Mesothelial cell of epicardium (in vitro differentiated cells): ENCODE results near the gene RAB44. TPM values are rescaled to one million over a fixed set of nuclear protein-coding genes. Genes with fewer than 3 reads are reported as not detected.
"Not testable (repeated sequence)": the region's sequence is repeated elsewhere in the genome, so short reads cannot be mapped to it uniquely, and the experiment has no call there.

Experiments
- DNase-seq, 2 experiments: peaks; one replicate each; pipeline ENCODE4 v3.0.0; 2021; ENCODE audit warnings: low spot score in 2 of 2; ENCODE audit not compliant: unreplicated experiment in 2 of 2
- H3K27ac Mint-ChIP-seq: 2 replicates; pipeline ENCODE4 v1.8.0; 2021; ENCODE audit warnings: mixed read lengths
- H3K27me3 Mint-ChIP-seq: 2 replicates; pipeline ENCODE4 v1.8.0; 2021; ENCODE audit warnings: low read depth, mixed read lengths
- H3K36me3 Mint-ChIP-seq: 2 replicates; pipeline ENCODE4 v1.8.0; 2021; ENCODE audit warnings: mixed read lengths
- H3K4me1 Mint-ChIP-seq: 2 replicates; pipeline ENCODE4 v1.8.0; 2021; ENCODE audit warnings: mixed read lengths
- H3K4me3 Mint-ChIP-seq: 2 replicates; pipeline ENCODE4 v1.8.0; 2021; ENCODE audit warnings: mild to moderate bottlenecking, moderate library complexity, mixed read lengths
- H3K9me3 Mint-ChIP-seq: 2 replicates; pipeline ENCODE4 v1.8.0; 2021; ENCODE audit warnings: mixed read lengths
- total RNA-seq: library from RNA; stranded (reverse); gene quantifications from 3 replicates; pipeline ENCODE4 v1.2.1, GENCODE V29; 2021
- TF ChIP-seq, protein P1 (sequence below): fragments of 200-600 bp; sonication (generic); IDR thresholded peaks from one replicate; pipeline ENCODE4 v1.5.0; 2021; ENCODE audit warnings: antibody characterized with exemption; ENCODE audit not compliant: unreplicated experiment

The RAB44 gene
- total RNA-seq, 1 donor from 2014 or later, result 0.07 TPM

DNA sequence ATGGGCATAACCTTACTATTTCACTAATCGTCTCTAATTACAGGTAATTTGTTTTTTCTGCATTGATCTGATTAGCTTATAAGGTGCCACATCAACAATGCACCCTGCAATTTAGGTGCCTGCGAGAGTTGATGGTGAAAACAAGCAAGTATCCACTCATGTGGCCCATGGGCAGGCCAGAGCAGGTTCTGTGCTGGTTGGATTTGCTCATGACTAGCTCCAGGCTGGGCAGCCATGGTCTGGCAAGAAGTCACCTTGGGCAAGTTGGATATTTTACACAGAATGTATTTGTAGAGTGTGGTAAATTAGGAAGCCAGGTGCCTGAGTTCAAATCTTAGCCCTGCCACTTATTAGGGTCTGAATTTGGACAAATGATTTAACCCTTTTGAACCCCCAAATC lies 25.3 kb downstream of the RAB44 start:
- Mint-ChIP-seq H3K27me3 (no peaks in the 10 kb centered on the region), H3K4me3 (no peak overlapping the region), H3K27ac (no peak overlapping the region), H3K9me3 (no peaks in the 10 kb centered on the region), H3K4me1 (no peaks in the 10 kb centered on the region), H3K36me3 (no peaks in the 10 kb centered on the region)
- TF ChIP-seq, protein P1, sequence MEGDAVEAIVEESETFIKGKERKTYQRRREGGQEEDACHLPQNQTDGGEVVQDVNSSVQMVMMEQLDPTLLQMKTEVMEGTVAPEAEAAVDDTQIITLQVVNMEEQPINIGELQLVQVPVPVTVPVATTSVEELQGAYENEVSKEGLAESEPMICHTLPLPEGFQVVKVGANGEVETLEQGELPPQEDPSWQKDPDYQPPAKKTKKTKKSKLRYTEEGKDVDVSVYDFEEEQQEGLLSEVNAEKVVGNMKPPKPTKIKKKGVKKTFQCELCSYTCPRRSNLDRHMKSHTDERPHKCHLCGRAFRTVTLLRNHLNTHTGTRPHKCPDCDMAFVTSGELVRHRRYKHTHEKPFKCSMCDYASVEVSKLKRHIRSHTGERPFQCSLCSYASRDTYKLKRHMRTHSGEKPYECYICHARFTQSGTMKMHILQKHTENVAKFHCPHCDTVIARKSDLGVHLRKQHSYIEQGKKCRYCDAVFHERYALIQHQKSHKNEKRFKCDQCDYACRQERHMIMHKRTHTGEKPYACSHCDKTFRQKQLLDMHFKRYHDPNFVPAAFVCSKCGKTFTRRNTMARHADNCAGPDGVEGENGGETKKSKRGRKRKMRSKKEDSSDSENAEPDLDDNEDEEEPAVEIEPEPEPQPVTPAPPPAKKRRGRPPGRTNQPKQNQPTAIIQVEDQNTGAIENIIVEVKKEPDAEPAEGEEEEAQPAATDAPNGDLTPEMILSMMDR, result no peak
- no peak for DNase-seq

DNA sequence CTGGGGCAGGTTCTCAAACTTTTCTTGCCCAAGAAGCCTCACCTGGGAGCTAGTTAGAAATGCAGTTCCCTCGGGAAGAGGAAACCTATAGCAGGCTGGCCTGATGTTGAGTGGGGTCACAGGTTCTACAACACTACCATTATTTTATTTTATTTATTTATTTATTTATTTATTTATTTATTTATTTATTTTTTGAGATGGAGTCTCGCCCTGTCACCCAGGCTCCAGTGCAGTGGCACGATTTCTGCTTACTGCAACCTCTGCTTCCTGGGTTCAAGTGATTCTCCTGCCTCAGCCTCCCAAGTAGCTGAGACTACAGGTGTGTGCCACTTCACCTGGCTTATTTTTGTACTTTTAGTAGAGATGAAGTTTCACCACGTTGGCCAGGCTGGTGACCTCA lies 26.4 kb downstream of the RAB44 start:
- H3K9me3 Mint-ChIP-seq, H3K4me3 Mint-ChIP-seq, H3K4me1 Mint-ChIP-seq, H3K27me3 Mint-ChIP-seq, H3K36me3 Mint-ChIP-seq, H3K27ac Mint-ChIP-seq, DNase-seq: not testable (repeated sequence)

DNA sequence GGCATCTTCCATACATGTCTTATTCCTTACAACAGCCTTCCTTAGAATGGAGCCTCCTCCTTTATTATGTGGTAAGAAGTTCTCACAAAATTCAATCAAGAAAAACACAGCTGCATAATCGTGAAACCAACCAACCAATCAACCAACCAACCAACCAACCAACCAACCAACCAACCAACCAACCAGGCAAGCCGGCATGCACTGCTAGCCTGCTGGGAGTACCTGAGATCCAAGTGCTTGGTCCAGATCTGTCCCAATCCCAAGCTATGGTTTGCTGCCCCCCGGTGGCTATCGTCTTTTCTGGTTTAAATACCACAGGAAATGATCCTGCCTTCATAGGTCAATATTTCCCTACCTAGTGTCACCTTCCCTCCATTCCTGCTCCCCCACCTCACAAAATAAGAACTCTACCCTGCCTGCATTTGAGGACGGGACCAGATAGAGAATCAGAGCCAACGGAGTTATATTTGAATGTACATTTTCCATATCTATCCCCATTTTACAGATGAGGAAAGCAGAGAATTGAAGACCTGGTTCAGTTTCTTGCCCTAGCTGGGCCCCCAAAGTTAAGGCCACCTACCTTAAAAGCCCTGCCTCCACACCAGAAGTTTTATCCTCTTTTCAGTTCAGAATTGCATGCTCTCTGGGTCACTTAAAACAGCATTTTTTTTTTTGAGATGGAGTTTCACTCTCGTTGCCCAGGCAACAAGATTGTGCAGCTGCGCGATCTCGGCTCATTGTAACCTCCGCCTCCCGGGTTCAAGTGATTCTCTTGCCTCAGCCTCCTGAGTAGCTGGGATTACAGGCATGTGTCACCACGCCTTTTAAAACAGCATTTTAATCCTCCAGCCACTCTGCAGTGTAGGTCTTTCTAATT lies 27.1 kb downstream of the RAB44 start:
- DNase-seq, result peak in 1 of 2 experiments; percentile 60
- no peaks in the 10 kb centered on the region for H3K9me3 Mint-ChIP-seq
- no peak overlapping the region for H3K4me3 Mint-ChIP-seq
- H3K36me3 Mint-ChIP-seq, result no peaks in the 10 kb centered on the region
- H3K27me3 Mint-ChIP-seq, result no peaks in the 10 kb centered on the region
- TF ChIP-seq, protein P1, result peak; percentile 25
- peaks cover 5% of the 10 kb centered on the region for H3K4me1 Mint-ChIP-seq
- H3K27ac Mint-ChIP-seq, result no peak overlapping the region

DNA sequence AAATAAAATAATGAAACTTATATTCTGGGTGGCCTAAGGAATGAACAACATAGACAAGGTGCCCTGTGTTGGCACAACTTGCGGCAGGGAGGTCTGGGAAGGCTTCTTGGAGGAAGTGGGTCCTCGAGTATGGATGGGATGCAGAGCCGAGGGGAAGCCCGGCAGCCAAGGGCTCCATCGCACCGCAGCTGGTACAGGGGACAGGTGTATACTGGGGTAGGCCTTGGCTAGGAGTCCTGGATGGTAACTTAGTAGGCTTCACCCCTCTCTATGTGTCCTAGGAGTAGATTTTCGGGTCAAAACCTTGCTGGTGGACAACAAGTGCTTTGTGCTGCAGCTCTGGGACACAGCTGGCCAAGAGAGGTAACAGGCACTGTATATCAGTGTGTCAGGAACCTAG lies 28.0 kb downstream of the RAB44 start:
- Mint-ChIP-seq H3K27ac (no peak overlapping the region), H3K4me3 (no peak overlapping the region), H3K36me3 (no peaks in the 10 kb centered on the region), H3K27me3 (no peaks in the 10 kb centered on the region), H3K9me3 (no peaks in the 10 kb centered on the region), H3K4me1 (peaks cover 5% of the 10 kb centered on the region)
- no peak for DNase-seq
- TF ChIP-seq, protein P1, result no peak

DNA sequence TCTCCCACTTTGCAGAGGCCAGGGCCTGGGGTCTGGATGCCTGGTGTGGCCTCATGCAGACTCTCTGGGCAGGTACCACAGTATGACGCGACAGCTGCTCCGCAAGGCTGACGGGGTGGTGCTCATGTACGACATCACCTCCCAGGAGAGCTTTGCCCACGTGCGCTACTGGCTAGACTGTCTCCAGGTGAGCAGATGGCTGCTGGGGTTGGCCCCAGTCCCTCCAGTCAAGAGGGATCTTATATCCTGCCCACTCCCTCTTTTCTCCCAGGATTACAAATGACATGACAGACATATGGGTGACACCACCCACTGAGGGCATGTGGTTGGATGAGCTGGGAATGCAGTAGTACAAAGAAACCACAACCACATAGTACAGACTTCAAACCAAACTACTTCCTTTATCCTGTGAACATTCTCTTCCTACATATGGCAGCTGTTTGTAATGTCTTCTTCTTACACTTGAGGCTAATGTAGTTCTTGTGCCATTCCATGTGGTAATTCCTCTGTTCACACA lies 29.9 kb downstream of the RAB44 start:
- Mint-ChIP-seq H3K4me3 (no peak overlapping the region), H3K4me1 (peaks cover 5% of the 10 kb centered on the region), H3K9me3 (no peaks in the 10 kb centered on the region), H3K27me3 (no peaks in the 10 kb centered on the region), H3K27ac (no peak overlapping the region), H3K36me3 (no peaks in the 10 kb centered on the region)
- TF ChIP-seq, protein P1, result no peak
- DNase-seq, result no peak
